ENCODE measurements around the gene SLIT3.

The SLIT3 gene

DNA sequence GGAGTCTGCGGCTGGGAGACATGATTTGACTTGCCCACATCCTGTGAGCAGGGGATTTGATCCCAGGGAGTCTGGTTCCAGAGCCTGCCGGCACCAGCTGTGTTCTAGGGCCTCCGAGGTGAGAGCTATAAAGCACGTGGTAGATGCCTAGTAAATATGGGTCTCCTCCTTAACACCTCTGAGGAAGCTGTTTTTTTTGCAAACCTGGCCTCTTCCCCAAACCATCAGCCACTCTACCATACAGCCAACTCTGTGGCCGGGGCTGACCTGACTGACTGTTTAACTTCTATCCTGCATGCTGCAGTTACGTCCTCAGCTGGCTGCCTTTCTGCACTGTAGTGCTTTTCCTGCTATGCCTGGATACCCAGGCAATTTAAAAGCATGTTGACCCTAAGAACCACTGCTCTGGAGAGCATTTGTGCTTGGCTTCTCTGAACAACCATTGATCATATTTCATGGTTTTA is 220.5 kb downstream of the SLIT3 start:
- DNase-seq (ENCODE audit: low spot score), result no peak

- DNase-seq (ENCODE audit: low spot score), result no peak
Measured at GRCh38 chr5:169079697-169080096, 221.2 kb downstream of the SLIT3 start.

- no peak for DNase-seq (ENCODE audit: low spot score)
Measured at GRCh38 chr5:169074839-169075238, 226.1 kb downstream of the SLIT3 start.

DNA sequence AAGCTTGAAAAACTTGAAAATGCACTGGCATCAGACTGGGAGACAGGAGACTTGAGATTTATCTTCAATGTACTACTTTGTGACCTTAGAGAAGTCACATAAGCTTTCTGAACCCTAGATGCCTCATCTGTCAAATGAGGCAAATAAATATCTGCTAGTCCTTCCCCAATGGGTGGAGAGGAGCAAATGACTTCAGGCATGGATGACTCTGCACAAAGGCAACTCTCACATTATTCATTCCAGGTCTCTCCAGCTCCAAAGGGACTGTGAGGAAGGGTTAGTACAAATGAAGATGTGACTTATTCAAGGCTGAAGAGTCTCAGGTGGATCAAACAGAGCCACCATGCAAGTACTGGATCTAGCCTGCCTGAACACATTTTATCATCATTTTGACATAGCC is 228.7 kb downstream of the SLIT3 start:
- no peak for DNase-seq (ENCODE audit: low spot score)

DNA sequence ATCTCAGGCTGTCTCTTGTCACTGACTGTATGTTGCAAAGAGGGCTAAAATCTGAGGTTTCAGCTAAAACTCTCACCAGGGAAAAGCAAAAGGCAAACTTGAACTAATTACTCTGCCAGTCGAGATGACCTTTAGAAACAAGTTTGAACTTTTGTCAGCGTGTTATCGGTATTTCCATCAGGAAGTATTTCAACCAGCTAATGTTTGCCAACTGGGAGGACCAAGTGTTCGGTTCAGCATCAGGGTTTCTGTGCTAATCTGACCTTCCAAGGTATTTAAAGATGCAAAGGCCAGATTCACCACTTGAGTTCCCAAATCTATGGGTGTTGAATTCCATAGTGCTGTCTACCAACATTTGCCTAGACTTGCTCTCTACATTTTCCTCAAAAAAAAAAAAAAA is 230.5 kb downstream of the SLIT3 start:
- DNase-seq (ENCODE audit: low spot score), result no peak

- no peak for DNase-seq (ENCODE audit: low spot score)
Measured at GRCh38 chr5:169067751-169068173, 233.2 kb downstream of the SLIT3 start.

DNA sequence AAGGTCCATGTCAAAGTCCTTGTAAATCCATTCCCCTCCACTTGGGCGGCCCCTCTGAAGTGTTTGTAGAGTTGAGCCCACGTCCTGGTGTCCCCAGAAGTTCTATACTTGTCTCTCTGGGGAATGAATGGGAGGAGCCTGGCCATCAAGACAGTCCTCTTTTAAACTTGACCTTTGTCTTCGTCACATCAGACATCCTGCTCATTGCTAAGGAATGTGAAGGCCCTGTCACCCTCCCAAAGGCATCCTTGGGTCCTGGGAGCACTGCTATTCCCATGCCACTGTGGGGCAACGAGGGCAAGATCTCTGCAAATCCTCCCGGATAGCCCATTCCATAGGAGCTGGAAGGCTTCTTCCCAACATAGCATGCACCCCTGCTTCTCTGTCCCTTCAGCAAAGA is 235.5 kb downstream of the SLIT3 start:
- DNase-seq (ENCODE audit: low spot score), result no peak

GRCh38 chr5:169064093-169064492 is 236.8 kb downstream of the SLIT3 start:
- DNase-seq (ENCODE audit: low spot score), result no peak

DNA sequence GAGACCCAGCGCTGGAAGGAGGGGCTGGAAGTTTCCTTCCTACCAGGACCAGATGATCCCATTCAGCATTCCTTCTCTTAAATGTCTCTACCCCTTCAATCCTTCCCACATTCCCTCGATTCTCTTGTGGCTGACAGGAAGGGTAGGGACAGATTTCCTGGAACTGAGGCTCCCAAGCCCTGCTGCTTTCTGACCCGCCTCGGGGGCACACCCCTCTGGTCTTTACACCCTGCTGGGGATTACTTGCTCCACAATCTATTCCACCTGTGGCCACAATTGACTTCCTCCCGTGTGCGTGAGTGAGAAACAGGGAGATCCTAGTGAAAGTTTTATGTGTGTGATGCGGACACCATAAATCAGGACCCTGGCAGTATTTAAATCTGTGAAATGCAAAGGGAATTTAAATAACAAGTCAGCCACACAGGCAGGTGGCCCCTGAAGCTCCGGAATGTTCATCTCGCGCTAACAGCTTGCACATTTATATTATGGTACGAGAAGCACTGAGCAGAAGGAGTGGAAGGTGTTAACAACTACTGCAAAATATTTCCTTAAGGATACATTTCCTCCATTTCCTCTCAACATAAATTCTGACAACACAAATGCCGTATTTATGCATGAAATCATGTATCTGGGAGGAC is 237.5 kb downstream of the SLIT3 start:
- no peak for DNase-seq (ENCODE audit: low spot score)

DNA sequence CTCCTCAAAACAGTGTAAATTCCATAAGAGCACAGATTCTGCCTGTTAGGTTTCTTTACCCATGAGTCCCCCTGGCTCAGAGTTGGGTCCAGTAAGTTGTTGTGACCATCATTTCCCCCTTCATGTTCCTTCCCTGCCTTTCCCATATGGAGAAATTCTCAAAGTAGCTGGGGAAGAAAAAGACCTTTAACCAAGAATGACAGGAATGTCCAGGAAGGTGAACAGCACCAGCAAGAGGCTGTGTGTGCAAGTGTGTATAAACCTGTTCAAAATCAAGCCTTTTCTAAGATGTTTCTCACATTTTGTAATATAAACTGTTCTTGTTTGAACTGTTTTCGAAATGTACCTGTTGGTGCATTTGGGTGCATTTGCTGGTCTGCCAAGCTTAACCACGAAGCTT is 238.2 kb downstream of the SLIT3 start:
- no peak for DNase-seq (ENCODE audit: low spot score)

DNA sequence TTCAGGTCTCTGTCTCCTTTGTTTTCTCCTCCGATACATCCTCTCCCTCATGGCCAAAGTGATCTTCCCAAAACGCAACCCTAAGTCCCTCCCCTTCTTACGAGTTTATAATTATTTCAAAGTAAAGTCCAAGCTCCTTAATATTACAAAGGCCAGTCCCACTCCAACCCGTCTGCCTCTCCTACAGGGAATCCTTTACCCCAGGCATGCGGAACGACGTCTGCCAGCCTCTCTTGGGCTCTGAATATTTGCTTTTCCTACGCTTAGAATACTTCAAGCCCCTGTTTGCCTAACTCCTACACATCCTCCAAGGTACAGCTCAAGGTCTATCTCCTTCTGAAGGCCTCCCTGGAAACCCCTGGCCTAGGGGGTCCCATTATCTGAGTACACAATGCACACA is 246.4 kb downstream of the SLIT3 start:
- no peak for DNase-seq (ENCODE audit: low spot score)

DNA sequence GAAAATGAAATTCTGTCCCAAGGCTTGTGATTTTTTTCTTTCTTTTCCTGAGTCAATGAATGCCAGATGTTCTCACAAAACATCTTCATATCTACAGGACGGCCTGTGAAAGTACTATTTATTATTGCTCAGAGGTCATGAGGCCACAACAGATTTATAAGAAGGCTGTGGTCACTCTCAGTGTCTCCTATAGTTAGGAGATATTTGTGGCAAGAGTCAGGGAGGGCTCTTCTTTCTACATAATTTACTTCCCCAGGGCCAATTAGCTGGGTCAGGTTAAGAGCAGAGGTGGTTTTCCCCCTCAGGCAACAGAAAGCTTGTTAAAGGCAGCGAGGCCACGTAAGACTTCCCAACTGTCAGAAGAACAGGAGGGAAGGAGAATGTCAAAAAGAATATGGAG is 248.7 kb downstream of the SLIT3 start:
- no peak for DNase-seq (ENCODE audit: low spot score)

DNA sequence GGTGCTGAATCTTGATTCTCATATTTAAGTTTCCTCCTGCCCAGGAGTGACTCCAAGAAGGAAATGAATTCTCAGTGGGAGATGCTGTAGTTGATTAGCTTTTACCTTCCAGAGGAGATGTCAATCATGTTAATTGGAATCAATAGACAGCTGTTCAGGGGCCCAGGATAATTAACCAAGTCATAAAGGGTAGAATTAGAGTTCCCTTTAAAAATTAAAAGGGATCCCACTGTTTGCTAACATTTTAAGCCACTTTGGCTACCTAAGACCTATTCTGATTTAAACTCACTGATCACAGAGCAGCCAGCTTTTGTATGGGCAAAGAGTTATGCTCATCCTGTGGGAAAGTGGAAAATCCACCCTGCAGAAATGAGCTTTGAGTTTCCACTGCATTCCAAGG is 249.6 kb downstream of the SLIT3 start:
- DNase-seq (ENCODE audit: low spot score), result no peak

GRCh38 chr5:169050636-169051035 is 250.3 kb downstream of the SLIT3 start:
- no peak for DNase-seq (ENCODE audit: low spot score)

DNA sequence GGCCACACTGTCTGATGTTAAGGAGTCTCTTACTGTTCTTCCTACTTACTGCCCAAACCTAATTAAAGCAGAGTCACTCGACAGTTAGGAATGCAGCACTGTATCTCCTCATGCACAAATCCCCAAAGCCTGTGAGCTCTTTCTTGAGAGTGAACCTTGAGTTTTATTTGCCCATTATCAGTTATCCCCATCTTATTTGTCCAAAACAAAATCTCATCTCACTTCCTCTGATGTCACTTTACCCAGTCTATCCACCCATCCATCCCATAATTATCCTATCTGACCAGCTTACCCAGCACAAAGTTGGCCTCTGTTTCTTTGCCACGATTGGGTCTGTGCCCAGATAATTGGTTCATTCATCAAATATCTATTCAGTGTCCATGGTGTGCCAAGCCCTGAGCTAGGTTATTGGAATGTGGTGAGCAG is 250.8 kb downstream of the SLIT3 start:
- DNase-seq (ENCODE audit: low spot score), result no peak

DNA sequence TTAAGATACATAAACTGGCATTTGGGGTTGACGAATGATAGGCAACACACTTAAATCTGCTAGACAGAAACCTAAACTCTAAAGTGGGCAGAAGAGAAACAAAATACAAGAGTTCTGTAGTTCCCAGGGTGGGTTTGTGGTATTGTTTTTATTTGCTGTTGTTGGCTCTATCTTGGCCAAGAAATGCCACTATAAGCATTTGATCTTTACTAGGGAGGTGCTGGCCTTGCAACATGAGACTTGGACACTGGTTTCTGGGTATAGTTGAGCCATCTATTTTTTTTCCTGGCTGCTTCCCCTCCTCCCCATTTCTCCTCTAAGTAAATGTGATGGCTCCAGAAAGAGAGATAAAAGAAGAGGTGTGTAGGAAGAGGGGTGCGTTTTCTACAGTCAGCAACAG is 251.2 kb downstream of the SLIT3 start:
- DNase-seq (ENCODE audit: low spot score), result no peak

- DNase-seq (ENCODE audit: low spot score), result no peak
Measured at GRCh38 chr5:169048181-169049125, 252.5 kb downstream of the SLIT3 start.

DNA sequence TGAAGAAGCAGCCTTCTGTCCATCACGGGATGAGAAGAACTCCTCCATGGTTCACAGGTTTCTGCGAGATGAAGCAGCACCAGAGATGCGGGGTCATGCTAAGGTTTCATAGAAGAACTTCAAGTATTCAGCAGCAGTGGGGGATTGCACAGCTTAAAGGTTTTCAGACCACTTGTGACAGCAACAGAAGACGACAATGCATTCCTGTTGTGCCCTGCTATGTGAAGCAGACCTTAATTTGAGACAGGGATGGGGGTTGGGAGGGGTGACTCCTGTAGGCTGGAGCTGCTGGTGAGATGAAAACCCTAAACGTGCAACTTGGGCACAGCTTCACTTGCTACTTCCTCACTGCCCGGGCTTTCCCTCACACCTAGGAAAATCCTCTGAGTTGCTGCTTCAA is 256.0 kb downstream of the SLIT3 start:
- no peak for DNase-seq (ENCODE audit: low spot score)

DNA sequence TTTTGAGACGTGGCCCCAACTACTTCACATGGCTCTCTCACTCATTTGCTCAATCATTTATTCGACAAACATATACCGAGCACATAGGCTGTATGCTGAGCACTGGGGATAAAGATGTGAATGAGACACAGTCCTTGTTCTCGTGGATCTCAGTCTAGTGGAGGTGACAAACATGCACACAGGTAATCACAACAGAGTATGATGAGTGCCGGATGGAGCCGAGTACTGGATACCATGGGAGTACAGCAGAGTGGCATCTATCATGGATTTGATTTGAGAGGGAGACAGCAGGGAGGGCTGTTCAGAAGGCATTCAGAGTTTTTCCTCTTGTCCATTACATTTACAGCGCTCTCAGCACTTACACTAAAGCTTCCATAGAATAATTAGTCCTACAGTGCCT is 259.8 kb downstream of the SLIT3 start:
- DNase-seq (ENCODE audit: low spot score), result no peak

DNA sequence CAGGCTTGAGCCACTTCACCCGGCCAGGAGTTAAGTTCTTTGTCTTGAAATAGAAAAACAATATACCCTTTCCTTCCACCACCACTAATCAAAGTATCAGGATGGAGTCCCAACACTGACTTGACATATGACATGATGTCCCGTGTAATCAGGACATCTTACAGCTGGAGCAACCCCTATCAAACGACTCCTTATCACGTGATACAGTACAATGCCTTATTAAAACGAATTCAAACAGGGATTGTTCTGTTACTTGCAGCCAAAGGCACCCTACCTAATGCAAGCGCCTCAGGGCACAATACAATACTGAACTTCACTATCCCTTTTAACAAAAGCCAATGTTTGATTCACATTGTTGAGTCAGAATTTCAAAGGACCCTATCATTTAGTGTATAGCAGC is 261.3 kb downstream of the SLIT3 start:
- no peak for DNase-seq (ENCODE audit: low spot score)

GRCh38 chr5:169037466-169037865 is 263.5 kb downstream of the SLIT3 start:
- DNase-seq (ENCODE audit: low spot score), result no peak

GRCh38 chr5:169036079-169036805 is 264.7 kb downstream of the SLIT3 start:
- no peak for DNase-seq (ENCODE audit: low spot score)
